GM23338 (cell line): ENCODE results near the gene ZNF518B. TPM values are rescaled to one million over a fixed set of nuclear protein-coding genes. Genes with fewer than 3 reads are reported as not detected.

Experiments used
- ATAC-seq: fragments of 200-7000 bp; cut with Tn5 transposase; 3 replicates; pipeline ENCODE4 v1.9.1; 2020
- DNase-seq: peaks from one replicate; pipeline ENCODE4 v3.0.0-alpha.2; 2015; ENCODE audit warnings: low spot score
- H2AFZ ChIP-seq: fragments of 200-600 bp; sonication (generic); 2 replicates; pipeline ENCODE4 v1.8.0; 2016; ENCODE audit warnings: antibody characterized with exemption, mild to moderate bottlenecking, moderate library complexity
- H3F3A ChIP-seq: fragments of 200-600 bp; sonication (generic); replicated peaks from 2 replicates; pipeline ENCODE4 v1.8.0; 2017; ENCODE audit warnings: antibody characterized with exemption, mixed run types, low read depth
- H3K27ac ChIP-seq: fragments of 200-600 bp; sonication (generic); 2 replicates; pipeline ENCODE4 v1.6.1; 2016; ENCODE audit warnings: low read depth
- H3K27me3 ChIP-seq: fragments of 200-600 bp; sonication (generic); 2 replicates; pipeline ENCODE4 v1.8.0; 2016; ENCODE audit warnings: mild to moderate bottlenecking, mixed run types, moderate library complexity; ENCODE audit not compliant: insufficient read depth
- H3K36me3 ChIP-seq: fragments of 200-600 bp; sonication (generic); 2 replicates; pipeline ENCODE4 v1.8.0; 2016; ENCODE audit warnings: mild to moderate bottlenecking; ENCODE audit not compliant: insufficient read depth
- H3K4me1 ChIP-seq: fragments of 200-600 bp; sonication (generic); 2 replicates; pipeline ENCODE4 v1.8.0; 2016; ENCODE audit warnings: mild to moderate bottlenecking, moderate library complexity; ENCODE audit not compliant: insufficient read depth
- H3K4me2 ChIP-seq: fragments of 200-600 bp; sonication (generic); 2 replicates; pipeline ENCODE4 v1.7.1; 2017; ENCODE audit warnings: mixed run types
- H3K4me3 ChIP-seq: fragments of 200-600 bp; sonication (generic); 2 replicates; pipeline ENCODE4 v1.6.1; 2016; ENCODE audit warnings: mixed run types
- H3K79me2 ChIP-seq: fragments of 200-600 bp; sonication (generic); replicated peaks from 2 replicates; pipeline ENCODE4 v1.8.0; 2017; ENCODE audit warnings: mild to moderate bottlenecking; ENCODE audit not compliant: insufficient read depth
- H3K9me2 ChIP-seq: fragments of 200-600 bp; sonication (generic); 2 replicates; pipeline ENCODE4 v1.8.0; 2017; ENCODE audit not compliant: insufficient read depth
- H4K20me1 ChIP-seq: fragments of 200-600 bp; sonication (generic); replicated peaks from 2 replicates; pipeline ENCODE4 v1.8.0; 2017; ENCODE audit warnings: mild to moderate bottlenecking; ENCODE audit not compliant: insufficient read depth
- H3K27ac Mint-ChIP-seq: 2 replicates; pipeline ENCODE4 v1.8.0; 2020; ENCODE audit warnings: inconsistent platforms, mild to moderate bottlenecking, moderate library complexity, mixed read lengths
- H3K27me3 Mint-ChIP-seq: 3 replicates; pipeline ENCODE4 v1.8.0; 2022; ENCODE audit warnings: low read depth, mild to moderate bottlenecking, moderate library complexity, mixed read lengths, inconsistent platforms; ENCODE audit not compliant: insufficient read depth, poor library complexity
- H3K36me3 Mint-ChIP-seq: 3 replicates; pipeline ENCODE4 v1.8.0; 2021; ENCODE audit warnings: low read depth, mild to moderate bottlenecking, inconsistent platforms, moderate library complexity, mixed read lengths
- H3K4me1 Mint-ChIP-seq: 3 replicates; pipeline ENCODE4 v1.8.0; 2020; ENCODE audit warnings: mild to moderate bottlenecking, inconsistent platforms, mixed read lengths
- H3K4me3 Mint-ChIP-seq: 3 replicates; pipeline ENCODE4 v1.8.0; 2021; ENCODE audit warnings: moderate library complexity, mild to moderate bottlenecking, inconsistent platforms, mixed read lengths
- H3K9me3 Mint-ChIP-seq: 3 replicates; pipeline ENCODE4 v1.8.0; 2020; ENCODE audit warnings: moderate library complexity, mild to moderate bottlenecking, inconsistent platforms, mixed read lengths
- ETS1 ChIP-seq: IDR thresholded peaks from 2 replicates; pipeline ENCODE4 v1.6.1; 2016; ENCODE audit warnings: antibody characterized with exemption
- EZH2 ChIP-seq: fragments of 200-600 bp; sonication (generic); IDR thresholded peaks from one replicate; pipeline ENCODE4 v1.8.0; 2017; ENCODE audit warnings: antibody characterized with exemption, mild to moderate bottlenecking, low read depth; ENCODE audit not compliant: unreplicated experiment
- ZNF114 ChIP-seq: fragments of 250-450 bp; sonication (Bioruptor Pico); IDR thresholded peaks from 2 replicates; pipeline ENCODE4 v1.5.0; 2020; ENCODE audit warnings: mild to moderate bottlenecking, moderate library complexity
- polyA plus RNA-seq: library from polyadenylated mRNA; unstranded; fragments of >200 nt; fragmentation: Nextera tagmentation; extraction: Ambion mirVana; gene quantifications from 2 replicates; pipeline ENCODE4 v1.2.1, GENCODE V29; 2016
- total RNA-seq: library from RNA; depleted of rRNA; stranded (reverse); fragments of >200 nt; shearing (Covaris generic); gene quantifications from 2 replicates; pipeline ENCODE4 v1.2.3, GENCODE V29; 2014
- TF ChIP-seq, protein P1 (sequence below): fragments of 250-450 bp; sonication (Bioruptor Pico); IDR thresholded peaks from 2 replicates; pipeline ENCODE4 v1.5.0; 2020; ENCODE audit warnings: mild to moderate bottlenecking, moderate library complexity

The ZNF518B gene
- total and polyA plus RNA-seq, 2 experiments from 2014 or later = 2.9 to 10.8 TPM

DNA sequence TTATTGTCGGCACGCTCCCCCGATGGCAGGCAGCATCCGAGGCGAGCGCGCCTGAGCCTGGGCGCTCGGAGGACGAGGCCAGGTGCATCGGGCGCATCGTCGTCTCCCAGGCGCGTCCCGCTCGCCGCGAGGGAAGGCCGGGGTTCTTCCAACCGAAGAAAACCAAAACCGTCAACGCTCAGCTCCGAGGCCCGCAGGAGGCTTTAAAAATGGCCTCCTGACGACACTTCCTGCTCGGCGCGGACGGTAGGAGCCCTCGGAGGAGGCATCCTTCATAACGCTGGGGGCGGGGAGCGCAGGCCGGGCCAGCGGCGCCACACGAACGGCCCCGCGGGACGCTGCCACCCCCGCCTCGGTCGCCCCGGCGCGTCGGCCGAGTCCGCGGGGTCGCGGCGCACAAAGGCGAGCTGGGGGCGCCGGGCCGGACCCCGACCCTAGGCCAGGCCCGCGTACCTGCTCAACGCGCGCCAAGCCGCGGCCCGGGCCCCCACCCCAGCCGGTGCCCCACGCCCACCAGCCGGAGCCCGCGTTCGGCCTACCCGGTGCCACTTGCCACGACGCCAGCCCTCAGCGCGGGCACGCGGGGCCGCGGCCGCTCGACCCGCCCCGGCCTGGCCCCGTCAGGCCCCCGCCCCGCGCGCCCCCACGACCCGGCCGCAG lies 501 bp downstream of the ZNF518B start (continued):
- TF ChIP-seq, protein P1, sequence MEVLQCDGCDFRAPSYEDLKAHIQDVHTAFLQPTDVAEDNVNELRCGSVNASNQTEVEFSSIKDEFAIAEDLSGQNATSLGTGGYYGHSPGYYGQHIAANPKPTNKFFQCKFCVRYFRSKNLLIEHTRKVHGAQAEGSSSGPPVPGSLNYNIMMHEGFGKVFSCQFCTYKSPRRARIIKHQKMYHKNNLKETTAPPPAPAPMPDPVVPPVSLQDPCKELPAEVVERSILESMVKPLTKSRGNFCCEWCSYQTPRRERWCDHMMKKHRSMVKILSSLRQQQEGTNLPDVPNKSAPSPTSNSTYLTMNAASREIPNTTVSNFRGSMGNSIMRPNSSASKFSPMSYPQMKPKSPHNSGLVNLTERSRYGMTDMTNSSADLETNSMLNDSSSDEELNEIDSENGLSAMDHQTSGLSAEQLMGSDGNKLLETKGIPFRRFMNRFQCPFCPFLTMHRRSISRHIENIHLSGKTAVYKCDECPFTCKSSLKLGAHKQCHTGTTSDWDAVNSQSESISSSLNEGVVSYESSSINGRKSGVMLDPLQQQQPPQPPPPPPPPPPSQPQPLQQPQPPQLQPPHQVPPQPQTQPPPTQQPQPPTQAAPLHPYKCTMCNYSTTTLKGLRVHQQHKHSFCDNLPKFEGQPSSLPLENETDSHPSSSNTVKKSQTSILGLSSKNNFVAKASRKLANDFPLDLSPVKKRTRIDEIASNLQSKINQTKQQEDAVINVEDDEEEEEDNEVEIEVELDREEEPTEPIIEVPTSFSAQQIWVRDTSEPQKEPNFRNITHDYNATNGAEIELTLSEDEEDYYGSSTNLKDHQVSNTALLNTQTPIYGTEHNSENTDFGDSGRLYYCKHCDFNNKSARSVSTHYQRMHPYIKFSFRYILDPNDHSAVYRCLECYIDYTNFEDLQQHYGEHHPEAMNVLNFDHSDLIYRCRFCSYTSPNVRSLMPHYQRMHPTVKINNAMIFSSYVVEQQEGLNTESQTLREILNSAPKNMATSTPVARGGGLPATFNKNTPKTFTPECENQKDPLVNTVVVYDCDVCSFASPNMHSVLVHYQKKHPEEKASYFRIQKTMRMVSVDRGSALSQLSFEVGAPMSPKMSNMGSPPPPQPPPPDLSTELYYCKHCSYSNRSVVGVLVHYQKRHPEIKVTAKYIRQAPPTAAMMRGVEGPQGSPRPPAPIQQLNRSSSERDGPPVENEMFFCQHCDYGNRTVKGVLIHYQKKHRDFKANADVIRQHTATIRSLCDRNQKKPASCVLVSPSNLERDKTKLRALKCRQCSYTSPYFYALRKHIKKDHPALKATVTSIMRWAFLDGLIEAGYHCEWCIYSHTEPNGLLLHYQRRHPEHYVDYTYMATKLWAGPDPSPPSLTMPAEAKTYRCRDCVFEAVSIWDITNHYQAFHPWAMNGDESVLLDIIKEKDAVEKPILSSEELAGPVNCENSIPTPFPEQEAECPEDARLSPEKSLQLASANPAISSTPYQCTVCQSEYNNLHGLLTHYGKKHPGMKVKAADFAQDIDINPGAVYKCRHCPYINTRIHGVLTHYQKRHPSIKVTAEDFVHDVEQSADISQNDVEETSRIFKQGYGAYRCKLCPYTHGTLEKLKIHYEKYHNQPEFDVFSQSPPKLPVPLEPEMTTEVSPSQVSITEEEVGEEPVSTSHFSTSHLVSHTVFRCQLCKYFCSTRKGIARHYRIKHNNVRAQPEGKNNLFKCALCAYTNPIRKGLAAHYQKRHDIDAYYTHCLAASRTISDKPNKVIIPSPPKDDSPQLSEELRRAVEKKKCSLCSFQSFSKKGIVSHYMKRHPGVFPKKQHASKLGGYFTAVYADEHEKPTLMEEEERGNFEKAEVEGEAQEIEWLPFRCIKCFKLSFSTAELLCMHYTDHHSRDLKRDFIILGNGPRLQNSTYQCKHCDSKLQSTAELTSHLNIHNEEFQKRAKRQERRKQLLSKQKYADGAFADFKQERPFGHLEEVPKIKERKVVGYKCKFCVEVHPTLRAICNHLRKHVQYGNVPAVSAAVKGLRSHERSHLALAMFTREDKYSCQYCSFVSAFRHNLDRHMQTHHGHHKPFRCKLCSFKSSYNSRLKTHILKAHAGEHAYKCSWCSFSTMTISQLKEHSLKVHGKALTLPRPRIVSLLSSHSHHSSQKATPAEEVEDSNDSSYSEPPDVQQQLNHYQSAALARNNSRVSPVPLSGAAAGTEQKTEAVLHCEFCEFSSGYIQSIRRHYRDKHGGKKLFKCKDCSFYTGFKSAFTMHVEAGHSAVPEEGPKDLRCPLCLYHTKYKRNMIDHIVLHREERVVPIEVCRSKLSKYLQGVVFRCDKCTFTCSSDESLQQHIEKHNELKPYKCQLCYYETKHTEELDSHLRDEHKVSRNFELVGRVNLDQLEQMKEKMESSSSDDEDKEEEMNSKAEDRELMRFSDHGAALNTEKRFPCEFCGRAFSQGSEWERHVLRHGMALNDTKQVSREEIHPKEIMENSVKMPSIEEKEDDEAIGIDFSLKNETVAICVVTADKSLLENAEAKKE (CRISPR knock-in tag) = no peak

DNA sequence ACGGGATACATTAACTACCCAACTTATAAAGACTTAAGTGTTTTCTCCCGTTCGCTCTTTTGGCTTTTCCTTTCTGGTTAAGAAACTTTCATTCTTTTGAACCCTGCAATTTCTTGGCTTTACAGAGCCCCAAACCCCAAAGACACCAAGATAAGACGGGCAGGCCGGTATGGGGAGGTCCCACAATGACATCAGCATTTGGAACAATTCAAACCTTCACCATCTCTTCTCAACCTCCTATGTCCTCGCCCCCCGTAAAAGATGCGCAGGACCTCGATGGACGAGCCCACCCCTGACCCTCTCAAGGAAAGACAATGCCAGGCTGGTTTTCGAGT lies 999 bp downstream of the ZNF518B start:
- H3K36me3 Mint-ChIP-seq = peaks cover 15% of the 10 kb centered on the region
- peaks cover 27% of the 10 kb centered on the region for H3K4me1 Mint-ChIP-seq
- Histone ChIP-seq H3K27me3 (peaks cover 70% of the 10 kb centered on the region), H3K36me3 (no peaks in the 10 kb centered on the region), H3F3A (no peaks in the 10 kb centered on the region), H3K4me3 (peak overlapping the region; percentile 73), H3K27ac (no peak overlapping the region), H3K4me1 (peaks cover 30% of the 10 kb centered on the region), H4K20me1 (peaks cover 33% of the 10 kb centered on the region), H3K9me2 (no peaks in the 10 kb centered on the region), H3K4me2 (peak overlapping the region; percentile 91), H2AFZ (peak overlapping the region; percentile 95), H3K79me2 (no peaks in the 10 kb centered on the region)
- no peak for DNase-seq
- peak overlapping the region; percentile 83 for H3K4me3 Mint-ChIP-seq
- no peaks in the 10 kb centered on the region; the same call in 2 of the 3 replicates for H3K9me3 Mint-ChIP-seq
- no peak for ATAC-seq
- no peak overlapping the region for H3K27ac Mint-ChIP-seq
- peaks cover 58% of the 10 kb centered on the region for H3K27me3 Mint-ChIP-seq
- TF ChIP-seq, protein P1 (CRISPR knock-in tag) = no peak
- no peak for TF ChIP-seq ZNF114 (CRISPR knock-in tag)
- no peak for TF ChIP-seq EZH2
- no peak for TF ChIP-seq ETS1
